ENCODE measurements around the gene ALS2.
A peak's percentile ranks its signal among the peaks of the same experiment; 100 is the strongest.

Gene ALS2

DNA sequence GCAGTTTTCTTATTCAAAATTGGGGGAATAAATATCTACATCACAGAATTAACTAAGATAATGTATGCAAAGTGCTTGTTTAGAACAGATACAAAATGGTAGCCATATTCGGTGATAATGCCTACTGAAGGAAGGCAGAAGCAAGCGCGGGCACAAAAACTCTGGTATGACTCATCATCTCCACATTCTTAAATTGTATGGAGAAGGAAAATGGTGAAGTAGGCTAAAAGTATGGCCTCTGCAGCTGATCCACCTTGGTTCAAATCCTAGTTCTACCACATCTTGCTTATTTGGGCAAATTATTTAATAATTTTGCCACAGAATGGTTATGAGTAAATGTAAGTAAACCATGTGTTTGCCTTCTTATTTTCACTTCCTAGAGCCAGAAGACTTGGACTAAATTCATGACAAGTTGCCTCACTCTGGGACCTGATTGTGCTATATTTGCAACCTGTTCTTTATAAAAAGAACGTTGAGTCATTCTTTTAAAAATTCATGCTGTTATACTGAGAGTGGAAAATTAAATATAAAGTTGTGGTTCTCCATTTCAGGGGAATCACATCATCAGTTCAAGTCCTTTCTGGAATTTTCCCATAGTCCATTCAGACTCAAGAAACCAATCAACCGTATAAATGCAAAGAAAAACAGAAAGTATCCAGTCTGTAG, 16.6 kb upstream of the ALS2 start:
- POLR2A ChIA-PET: no interaction called here
- TF ChIP-seq L3MBTL2 (conservative IDR thresholded peaks at IDR 0.05): no peak
- TF ChIP-seq ELF4 (IDR thresholded peaks at IDR 0.05): no peak
- no peak for DNase-seq (ENCODE audit: extremely low spot score)
- CTCF ChIA-PET: no interaction called here

DNA sequence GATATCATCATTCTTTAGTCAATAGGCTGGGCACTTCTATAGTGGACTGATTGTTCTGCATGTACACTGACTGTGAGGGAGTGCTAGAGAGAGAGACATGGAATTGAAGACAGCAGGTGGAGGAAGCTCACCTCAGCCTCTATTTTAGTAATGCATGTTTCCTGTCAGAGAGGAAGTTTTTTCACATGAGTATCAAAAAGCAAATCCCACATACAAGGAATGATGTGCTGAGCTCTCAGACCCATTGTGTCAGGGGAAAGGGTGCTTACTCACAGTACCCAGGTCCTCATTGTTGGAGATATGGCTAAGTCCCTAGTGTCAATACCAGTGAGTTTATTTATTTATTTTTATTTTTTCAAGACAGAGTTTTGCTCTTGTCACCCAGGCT, 15.7 kb upstream of the ALS2 start:
- no peak for DNase-seq (ENCODE audit: extremely low spot score)
- ChIA-PET CTCF (no interaction called here), POLR2A (no interaction called here)
- TF ChIP-seq FOXK2 (IDR thresholded peaks at IDR 0.05): no peak
- no peak for TF ChIP-seq TARDBP (IDR thresholded peaks at IDR 0.05)
- TF ChIP-seq, protein P1, sequence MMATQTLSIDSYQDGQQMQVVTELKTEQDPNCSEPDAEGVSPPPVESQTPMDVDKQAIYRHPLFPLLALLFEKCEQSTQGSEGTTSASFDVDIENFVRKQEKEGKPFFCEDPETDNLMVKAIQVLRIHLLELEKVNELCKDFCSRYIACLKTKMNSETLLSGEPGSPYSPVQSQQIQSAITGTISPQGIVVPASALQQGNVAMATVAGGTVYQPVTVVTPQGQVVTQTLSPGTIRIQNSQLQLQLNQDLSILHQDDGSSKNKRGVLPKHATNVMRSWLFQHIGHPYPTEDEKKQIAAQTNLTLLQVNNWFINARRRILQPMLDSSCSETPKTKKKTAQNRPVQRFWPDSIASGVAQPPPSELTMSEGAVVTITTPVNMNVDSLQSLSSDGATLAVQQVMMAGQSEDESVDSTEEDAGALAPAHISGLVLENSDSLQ (IDR thresholded peaks at IDR 0.05): no peak
- no peak for TF ChIP-seq ELF4 (IDR thresholded peaks at IDR 0.05)
- TF ChIP-seq CTBP1 (IDR thresholded peaks at IDR 0.05; ENCODE audit: borderline replicate concordance): no peak

DNA sequence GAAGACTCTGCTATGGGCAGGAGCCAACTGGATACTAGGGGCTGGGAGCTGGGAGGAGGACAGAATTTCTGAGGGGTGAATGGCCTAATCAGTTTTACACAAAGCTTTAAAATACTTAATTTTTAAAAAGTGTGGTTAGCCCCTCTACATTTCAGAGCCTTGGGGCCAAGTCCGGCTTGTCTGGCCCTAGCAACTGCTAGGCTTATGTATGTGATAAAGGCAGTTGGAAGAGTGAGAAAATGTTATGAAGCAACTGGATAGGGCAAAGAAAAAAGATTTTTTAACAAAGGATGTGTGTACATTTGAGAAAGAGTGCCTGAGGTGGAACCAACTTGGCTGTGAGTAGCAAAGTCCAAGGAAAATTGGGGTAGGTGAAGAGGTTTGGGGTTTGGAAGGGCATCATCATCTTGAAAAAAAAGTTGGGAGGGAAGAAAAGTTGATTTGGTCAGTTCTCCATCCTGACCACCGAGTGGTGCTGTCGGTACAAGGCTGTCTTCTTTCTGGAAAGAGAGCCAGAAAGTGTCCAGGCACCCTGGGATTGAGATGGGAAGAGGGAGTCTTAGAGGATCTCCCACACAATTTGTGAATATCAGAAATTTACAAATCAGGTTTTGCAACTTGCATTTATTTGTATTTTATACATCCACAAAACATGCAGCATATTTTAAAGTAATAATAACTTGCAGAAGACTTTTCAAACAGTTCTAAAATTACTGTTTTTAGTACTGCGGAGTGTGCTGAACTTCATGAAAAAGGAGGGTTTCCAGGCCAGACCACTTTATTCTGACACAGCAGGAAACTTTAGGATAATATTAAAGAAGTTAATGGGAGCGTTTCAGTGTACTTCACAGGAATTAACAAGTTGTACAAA, 15.1 kb upstream of the ALS2 start:
- DNase-seq (ENCODE audit: extremely low spot score): peak; percentile 72
- POLR2A ChIA-PET: no interaction called here
- CTCF ChIA-PET: interaction anchor here (0.7 to 1.0 kb wide), 2 partner anchors 9 to 213 kb away, joined by 3 read pairs; no protein-coding TSS in a partner anchor
- no peak for TF ChIP-seq NFRKB (IDR thresholded peaks at IDR 0.05)
- TF ChIP-seq ZNF384 (IDR thresholded peaks at IDR 0.05): peak; percentile 84
- TF ChIP-seq FOXA1 (IDR thresholded peaks at IDR 0.05): no peak
- TF ChIP-seq SP1 (IDR thresholded peaks at IDR 0.05): no peak
- no peak for TF ChIP-seq FOXM1 (IDR thresholded peaks at IDR 0.05; ENCODE audit: borderline replicate concordance)
- no peak for TF ChIP-seq L3MBTL2 (conservative IDR thresholded peaks at IDR 0.05)
- no peak for TF ChIP-seq BHLHE40 (IDR thresholded peaks at IDR 0.05; ENCODE audit: borderline replicate concordance)
- no peak for TF ChIP-seq CTBP1 (IDR thresholded peaks at IDR 0.05; ENCODE audit: borderline replicate concordance)

DNA sequence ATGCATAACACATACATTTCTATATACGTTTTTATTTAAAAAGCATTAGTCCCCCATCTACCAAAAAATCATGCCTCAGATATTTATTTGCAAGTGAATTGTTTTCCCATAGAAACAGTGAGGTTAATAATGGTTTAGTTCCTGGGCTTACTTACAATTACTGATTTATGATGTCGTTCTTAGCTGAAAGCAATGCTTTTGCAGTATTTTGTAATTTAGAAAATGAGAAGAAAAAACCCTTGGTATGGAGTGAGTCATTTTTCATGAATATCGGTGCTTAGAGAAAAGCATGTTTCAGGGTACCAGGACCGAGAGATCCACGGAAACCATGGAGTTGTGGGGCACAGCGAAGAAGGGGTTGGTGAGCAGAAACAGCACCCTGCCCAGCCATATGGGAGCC, 13.6 kb upstream of the ALS2 start:
- POLR2A ChIA-PET: no interaction called here
- CTCF ChIA-PET: no interaction called here
- TF ChIP-seq FOXK2 (IDR thresholded peaks at IDR 0.05) (no peak), HDGF (IDR thresholded peaks at IDR 0.05; ENCODE audit: borderline replicate concordance) (no peak), CTBP1 (IDR thresholded peaks at IDR 0.05; ENCODE audit: borderline replicate concordance) (no peak), TARDBP (IDR thresholded peaks at IDR 0.05) (no peak), L3MBTL2 (conservative IDR thresholded peaks at IDR 0.05) (no peak), BHLHE40 (IDR thresholded peaks at IDR 0.05; ENCODE audit: borderline replicate concordance) (no peak), ARNT (IDR thresholded peaks at IDR 0.05) (no peak), ELF4 (IDR thresholded peaks at IDR 0.05) (no peak), FOXM1 (IDR thresholded peaks at IDR 0.05; ENCODE audit: borderline replicate concordance) (no peak), SUZ12 (IDR thresholded peaks at IDR 0.05) (no peak), SP1 (IDR thresholded peaks at IDR 0.05) (no peak), ZNF384 (IDR thresholded peaks at IDR 0.05) (no peak)
- TF ChIP-seq, protein P1 (IDR thresholded peaks at IDR 0.05): no peak
- no peak for DNase-seq (ENCODE audit: extremely low spot score)

DNA sequence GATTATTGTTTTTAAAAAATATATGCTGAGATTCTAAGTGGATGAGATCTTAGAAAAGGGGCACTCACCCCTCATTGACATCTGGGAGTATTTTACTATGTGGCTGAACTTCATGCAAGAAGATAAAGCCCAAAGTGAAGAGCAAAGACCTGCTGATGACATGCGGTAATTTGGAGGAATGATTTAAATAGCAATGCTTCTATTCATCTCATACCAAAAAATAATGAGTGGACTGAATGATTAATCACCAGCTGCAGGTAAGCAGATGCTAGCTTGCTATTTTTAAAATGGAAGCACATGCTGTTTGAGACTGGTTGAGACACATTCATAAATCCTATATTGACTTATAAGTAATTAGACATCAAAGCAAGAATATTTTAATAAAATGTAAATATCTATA, 12.9 kb upstream of the ALS2 start:
- no peak for DNase-seq (ENCODE audit: extremely low spot score)
- ChIA-PET POLR2A (no interaction called here), CTCF (no interaction called here)
- TF ChIP-seq SP1 (IDR thresholded peaks at IDR 0.05) (no peak), FOXK2 (IDR thresholded peaks at IDR 0.05) (no peak), FOXA1 (IDR thresholded peaks at IDR 0.05) (no peak), ELF4 (IDR thresholded peaks at IDR 0.05) (no peak), CTBP1 (IDR thresholded peaks at IDR 0.05; ENCODE audit: borderline replicate concordance) (no peak), TARDBP (IDR thresholded peaks at IDR 0.05) (no peak), L3MBTL2 (conservative IDR thresholded peaks at IDR 0.05) (no peak), HDGF (IDR thresholded peaks at IDR 0.05; ENCODE audit: borderline replicate concordance) (no peak), NFRKB (IDR thresholded peaks at IDR 0.05) (no peak), FOXM1 (IDR thresholded peaks at IDR 0.05; ENCODE audit: borderline replicate concordance) (no peak), LEF1 (IDR thresholded peaks at IDR 0.05; ENCODE audit: borderline replicate concordance) (no peak)
- TF ChIP-seq, protein P1 (IDR thresholded peaks at IDR 0.05): no peak

DNA sequence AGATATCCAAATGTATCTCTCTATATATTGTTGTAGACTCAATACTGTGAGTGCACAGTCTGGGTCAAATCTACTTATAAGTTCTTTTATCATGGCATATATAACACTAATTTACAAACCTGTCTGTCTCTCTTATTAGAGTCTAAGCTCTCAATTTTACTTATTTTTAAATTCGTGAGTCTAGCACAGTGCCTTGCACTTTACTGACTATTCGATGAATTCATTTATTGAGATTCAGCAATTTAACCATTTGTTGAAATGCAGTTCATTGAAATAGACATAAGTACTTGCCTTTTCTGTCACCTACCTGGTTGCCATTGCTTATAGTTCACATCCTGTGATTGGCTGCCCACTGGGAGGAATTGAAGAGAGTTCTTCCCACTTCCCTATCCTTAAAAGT, 10.3 kb upstream of the ALS2 start:
- TF ChIP-seq L3MBTL2 (conservative IDR thresholded peaks at IDR 0.05) (no peak), NFRKB (IDR thresholded peaks at IDR 0.05) (no peak), LEF1 (IDR thresholded peaks at IDR 0.05; ENCODE audit: borderline replicate concordance) (no peak)
- TF ChIP-seq, protein P1 (IDR thresholded peaks at IDR 0.05): no peak
- POLR2A ChIA-PET: no interaction called here
- DNase-seq (ENCODE audit: extremely low spot score): no peak
- CTCF ChIA-PET: no interaction called here

All from HEK293T (cell line).